ENCODE measurements around the gene EBF4.

DNA sequence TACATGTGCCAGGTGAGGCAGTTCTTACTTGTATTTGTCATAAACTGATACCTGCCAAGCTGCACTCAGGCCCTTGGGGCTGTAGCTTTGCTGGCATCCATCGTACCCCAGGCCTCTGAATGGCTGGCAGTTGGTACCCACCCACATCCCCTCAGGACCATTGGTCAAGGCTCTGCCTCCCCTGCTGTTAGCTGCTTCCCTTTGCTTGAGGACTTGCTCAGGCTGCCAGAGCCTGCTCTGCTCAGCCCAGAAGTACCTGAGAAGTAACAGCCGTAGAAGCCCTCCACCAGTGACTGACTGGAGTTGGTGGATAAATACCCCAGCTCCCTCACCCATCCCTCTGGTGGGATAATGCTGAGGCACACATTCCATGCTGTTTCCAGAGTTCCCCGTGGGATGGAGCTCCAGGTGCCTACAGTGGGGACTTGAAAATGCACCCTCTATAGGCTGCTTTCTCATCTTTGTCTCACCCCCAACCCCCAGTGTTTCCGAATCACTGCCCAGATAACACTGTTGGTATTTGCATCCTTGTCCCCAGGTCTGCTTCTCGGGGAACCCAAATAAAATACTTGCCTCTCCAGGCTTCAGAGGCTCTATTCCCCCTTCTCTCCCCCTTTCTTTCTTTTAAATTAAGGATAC lies 7.3 kb downstream of the EBF4 start:
- TF ChIP-seq, protein P1, sequence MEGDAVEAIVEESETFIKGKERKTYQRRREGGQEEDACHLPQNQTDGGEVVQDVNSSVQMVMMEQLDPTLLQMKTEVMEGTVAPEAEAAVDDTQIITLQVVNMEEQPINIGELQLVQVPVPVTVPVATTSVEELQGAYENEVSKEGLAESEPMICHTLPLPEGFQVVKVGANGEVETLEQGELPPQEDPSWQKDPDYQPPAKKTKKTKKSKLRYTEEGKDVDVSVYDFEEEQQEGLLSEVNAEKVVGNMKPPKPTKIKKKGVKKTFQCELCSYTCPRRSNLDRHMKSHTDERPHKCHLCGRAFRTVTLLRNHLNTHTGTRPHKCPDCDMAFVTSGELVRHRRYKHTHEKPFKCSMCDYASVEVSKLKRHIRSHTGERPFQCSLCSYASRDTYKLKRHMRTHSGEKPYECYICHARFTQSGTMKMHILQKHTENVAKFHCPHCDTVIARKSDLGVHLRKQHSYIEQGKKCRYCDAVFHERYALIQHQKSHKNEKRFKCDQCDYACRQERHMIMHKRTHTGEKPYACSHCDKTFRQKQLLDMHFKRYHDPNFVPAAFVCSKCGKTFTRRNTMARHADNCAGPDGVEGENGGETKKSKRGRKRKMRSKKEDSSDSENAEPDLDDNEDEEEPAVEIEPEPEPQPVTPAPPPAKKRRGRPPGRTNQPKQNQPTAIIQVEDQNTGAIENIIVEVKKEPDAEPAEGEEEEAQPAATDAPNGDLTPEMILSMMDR (conservative IDR thresholded peaks at IDR 0.05 in 1 of 2, IDR thresholded peaks at IDR 0.05 in 1 of 2; ENCODE audit: extremely low read depth in 1 of 2, insufficient read depth in 1 of 2, low read depth in 1 of 2, low read length in 2 of 2), result no peak
- no peak for TF ChIP-seq EZH2 (IDR thresholded peaks at IDR 0.05; ENCODE audit: borderline replicate concordance, low read length)

All from mammary epithelial cell (primary cell).